DMS 273 (cell line): ENCODE results near the gene KRT26.

Experiments
- DNase-seq: peaks from one replicate; lab custom pipeline; 2025; ENCODE audit not compliant: unreplicated experiment; lab: John Stamatoyannopoulos, UW

KRT26 gene

GRCh38 chr17:40734018-40734417, 38.0 kb downstream of the KRT26 start:
- no peak for DNase-seq

GRCh38 chr17:40730970-40731369, 41.0 kb downstream of the KRT26 start:
- DNase-seq, result no peak

- DNase-seq, result no peak
Measured at GRCh38 chr17:40727447-40728231, 44.4 kb downstream of the KRT26 start.

DNA sequence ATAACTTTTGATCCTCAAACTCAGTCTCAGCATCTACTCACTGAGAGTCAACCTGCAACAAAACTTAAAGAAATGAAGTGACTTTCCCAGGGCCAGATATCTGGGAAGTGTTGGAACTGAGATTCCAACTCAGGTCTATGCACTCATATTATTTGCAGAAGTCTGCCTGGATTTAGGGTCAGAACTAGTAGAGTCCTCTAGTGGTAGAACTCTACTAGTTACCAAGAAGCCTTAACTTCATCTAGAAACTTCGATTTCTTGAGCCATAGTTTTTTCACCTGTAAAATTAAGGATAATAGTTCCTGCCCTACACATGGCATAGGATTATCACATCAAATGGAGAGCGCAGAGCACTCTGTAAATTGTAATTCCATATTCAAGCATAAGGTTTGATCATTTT, 45.1 kb downstream of the KRT26 start:
- peak; percentile 9 for DNase-seq

- DNase-seq, result no peak
Measured at GRCh38 chr17:40724656-40725055, 47.3 kb downstream of the KRT26 start.

DNA sequence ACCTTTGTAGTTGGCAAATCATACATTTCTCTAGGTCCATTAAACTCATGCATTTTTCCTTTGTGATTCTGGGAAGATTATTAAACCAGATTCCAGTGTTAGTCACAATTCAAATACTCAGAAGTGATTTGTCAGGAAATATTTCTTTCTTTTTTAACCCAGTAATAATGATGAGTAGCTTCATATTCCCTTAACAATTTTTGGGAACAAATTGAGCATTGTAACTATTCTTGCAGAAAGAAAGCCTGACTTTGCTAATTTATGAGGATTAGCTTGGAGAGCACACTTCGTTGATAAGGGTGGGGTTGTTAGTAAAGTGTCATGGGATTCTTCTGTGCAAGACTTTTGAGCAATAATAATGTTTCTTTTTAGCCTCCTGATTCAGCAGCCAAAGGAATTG, 49.8 kb downstream of the KRT26 start:
- DNase-seq, result no peak

- no peak for DNase-seq
Measured at GRCh38 chr17:40720899-40721298, 51.1 kb downstream of the KRT26 start.

DNA sequence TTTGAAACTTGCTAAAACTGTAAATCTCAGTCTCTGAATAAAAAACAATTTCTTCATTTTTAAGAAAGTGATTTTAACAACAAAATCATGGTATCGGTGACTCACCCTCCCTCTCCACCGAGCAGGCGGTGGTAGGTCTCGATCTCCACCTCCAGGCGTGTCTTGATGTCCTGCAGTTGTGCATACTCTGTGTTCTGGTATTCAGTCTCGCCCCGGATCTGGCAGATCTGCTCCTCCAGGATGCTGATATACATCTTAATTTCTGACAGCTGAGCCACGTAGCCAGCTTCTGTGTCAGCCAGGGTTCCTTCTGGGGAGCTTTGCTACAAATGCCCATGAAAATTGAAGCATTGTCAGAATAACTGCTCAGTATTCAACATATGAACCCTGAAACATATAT, 53.1 kb downstream of the KRT26 start:
- no peak for DNase-seq

GRCh38 chr17:40717776-40718175, 54.2 kb downstream of the KRT26 start:
- DNase-seq, result no peak
